Activated effector memory CD4-positive, alpha-beta T cell treated with Interleukin-2 at 50 U/mL for 16 hours (primary cell): ENCODE data around the gene SMAD7.

Experiments used
- DNase-seq: peaks from one replicate; pipeline ENCODE4 v3.0.0-alpha.2; 2020

Gene SMAD7

DNA sequence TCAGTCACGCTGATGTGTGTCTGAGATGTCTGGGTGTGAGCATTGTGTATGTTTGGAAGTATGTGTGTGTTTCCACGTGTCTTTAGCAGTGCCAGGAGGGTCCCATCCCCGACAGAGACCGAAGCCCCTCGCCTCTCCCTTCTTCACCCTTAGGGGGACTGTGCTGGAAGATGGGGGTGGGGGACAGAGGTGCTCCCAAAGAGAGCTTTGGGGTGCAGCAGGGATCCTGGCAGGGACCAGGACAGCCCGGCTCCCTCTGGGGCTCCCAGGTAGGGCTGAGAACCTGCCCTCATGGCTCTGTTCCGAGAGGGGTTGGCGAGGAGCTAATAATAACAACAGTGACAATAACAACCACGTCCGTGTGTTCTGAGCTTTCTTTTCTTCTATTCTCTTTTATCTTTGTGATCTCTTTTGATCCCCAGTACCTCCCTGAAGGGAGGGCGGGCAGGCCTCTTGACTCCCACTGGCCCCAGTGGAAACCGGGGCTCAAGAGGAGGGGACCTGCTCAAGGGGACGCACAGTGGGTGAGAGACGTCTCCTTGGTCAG is 57.6 kb downstream of the SMAD7 start:
- DNase-seq: no peak

GRCh38 chr18:48892146-48892855 is 58.5 kb downstream of the SMAD7 start:
- no peak for DNase-seq

- no peak for DNase-seq
These were observed 59.0 kb downstream of the SMAD7 start for GRCh38 chr18:48891721-48892120.

DNA sequence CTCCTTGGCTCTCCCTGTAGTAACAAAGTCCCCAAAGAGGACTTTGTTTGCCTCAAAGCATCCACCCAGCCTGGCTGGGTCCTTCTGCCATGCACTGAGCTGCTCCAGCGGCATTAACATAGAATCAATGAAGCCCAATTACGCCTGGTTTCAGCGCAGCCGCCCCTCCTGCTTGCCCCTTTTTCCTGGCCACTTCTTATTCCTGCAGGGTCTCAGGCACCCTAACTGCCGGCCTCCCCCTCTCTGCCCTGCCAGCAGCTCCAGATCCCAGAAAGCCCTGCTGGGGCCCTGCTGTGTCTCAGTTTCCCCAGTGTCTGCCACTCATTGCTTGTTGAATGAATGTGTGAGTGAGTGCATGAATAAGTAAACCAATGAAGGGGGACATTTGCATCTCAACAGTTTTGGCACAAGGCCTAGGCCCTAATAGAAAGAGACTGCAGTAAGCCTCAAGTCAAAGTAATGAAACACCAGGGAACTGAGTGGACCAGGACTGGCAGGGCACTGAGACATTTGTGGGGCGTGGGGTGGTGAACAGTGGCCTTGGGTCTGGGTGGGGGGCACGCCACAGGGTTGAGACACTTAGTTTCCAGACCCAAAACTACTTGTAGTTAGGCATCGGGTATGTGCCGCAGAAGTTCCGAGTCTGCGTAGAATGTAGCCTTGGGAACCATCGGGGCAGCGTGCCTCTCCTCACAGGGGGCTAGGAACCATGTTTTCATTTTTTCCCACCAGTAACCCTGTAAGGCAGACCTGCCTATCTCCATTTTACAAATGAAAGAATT is 60.6 kb downstream of the SMAD7 start:
- no peak for DNase-seq

DNA sequence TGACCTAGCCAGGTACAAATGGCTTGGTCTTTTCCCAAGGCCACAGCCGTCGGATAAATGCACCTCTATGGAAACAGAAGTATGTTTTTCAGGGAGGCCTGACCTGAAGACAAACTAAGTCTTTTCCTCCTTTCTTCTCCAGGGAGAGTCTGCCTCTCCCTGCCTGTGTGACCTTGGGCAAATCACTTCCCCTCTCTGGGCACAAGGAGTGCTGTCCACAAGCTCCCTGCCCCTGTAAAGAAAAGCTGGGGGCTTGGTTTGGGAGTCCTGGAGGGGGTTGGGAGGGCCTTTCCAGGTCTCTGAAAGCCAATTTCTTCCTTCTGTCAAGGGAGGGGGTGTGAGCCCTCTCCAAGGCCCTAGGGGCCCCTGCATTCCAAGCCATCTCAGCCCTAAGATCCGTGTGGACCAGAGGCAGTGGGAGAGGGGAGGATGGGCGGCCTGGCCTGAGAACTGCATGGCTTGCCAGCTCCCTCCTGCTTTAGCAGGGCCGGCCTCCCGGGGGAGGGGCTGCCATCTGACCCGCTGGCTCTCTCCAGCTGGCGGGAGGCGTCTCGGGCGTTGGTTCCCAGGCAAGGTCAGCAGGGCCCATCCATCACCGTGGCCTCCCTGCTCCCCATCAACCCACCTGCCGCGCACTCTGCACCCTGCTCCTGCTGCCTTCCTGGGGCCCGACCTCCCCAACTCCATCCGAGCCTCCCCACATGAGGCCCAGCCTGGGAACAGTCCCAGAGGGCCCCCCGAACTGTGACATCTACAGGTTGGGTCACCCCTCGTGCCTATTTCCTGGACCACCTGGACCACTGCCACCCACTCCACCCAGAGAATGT is 61.4 kb downstream of the SMAD7 start:
- DNase-seq: no peak

- DNase-seq: no peak
These were observed 62.0 kb downstream of the SMAD7 start for GRCh38 chr18:48888773-48889080.

DNA sequence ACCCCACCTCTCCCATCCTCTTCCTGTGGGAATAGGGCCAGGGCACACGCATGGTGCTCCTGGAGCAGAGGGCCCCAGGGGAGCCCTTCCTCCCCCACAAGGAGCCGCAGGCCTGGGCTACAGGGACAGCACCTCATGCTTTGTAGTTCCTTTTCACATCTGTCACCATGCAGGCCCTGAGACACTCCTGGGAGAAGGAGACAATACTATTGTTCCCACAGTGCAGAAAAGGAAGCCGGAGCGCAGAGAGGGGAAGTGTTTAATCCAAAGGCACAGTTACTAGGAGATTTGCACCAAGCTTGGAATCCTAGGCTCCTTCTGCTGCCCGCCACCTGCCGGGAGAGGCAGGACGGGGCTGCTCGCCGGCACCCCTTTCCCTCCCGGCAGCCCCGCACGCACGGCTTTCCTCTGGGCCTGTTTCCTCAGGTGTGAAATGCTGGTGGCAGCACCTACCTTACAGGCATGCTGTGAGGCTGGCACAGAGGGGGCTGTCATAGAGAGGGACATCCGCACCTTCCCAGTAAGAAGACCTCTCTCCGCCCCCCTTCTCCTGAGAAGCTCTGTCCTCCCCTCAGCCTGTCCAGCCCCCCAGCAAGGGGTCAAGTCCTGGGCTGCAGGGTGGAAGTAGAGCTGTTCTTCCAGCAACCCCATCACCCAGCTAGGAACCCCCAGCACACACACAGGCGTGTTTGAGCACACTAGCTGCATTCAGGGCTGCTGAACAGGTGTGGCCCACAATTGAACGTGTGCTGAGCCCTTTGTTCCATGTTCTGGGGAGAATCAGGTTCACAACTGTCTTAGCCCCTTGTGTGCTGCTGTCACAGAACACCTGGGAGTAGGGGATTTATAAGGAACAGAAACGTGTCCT is 62.6 kb downstream of the SMAD7 start:
- DNase-seq: no peak

GRCh38 chr18:48887294-48887904 is 63.4 kb downstream of the SMAD7 start:
- no peak for DNase-seq

DNA sequence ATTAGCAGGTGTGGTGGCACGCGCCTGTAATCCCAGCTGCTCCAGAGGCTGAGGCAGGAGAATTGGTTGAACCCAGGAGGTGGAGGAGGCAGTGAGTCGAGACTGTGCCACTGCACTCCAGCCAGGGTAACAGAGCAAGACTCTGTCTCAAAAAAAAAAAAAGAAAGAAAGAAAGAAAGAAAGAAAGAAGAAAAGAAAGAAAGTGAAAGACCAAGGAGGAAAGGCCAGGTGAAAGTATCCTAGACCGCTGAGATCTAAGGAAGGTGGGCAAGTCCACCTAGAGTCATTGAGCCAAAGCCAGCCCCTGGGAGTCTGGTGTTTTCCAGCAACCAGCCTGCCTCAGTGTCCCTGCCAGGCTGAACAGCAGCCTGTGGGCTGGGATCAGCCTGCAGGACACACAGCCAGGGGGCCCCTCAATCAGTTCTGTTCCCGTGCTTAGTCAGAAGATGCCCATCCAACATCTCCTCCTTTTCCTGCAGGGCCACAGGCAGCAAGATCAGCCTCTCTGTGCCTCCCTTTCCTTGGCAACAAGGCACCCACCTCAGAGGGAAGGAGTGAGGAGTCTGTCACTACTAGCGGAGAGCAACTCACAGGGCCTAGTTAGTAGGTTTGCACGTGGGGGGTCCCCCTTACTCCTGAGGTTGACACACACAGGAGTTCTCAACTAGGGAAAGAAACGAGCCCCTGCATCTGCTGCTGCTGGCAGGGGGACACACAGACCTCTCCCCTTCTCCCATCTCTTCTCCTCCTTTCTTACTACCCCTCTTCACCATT is 64.1 kb downstream of the SMAD7 start:
- DNase-seq: no peak

DNA sequence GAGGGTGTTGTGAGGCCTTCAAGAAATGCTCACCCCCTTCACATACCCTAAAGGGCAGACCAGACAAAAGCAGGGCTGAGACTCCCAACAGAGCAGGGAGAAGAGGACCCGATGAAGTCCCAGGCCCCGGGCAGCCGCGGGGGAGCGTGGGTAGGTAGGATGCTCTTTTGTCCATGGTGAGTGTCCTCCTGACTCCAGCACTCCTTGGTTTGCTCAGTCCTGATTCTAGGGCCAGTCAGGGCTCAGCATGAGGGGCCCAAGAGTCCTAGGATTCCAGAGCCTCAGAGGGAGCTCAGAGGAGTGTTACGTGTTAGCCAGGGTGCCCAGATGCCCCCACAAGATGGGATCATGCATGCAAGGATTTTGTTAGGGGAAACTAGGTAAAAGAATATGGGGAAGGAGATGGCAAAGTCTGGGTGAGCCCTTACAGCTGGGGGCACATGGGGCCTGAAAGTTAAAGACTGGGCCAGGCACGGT is 64.8 kb downstream of the SMAD7 start:
- no peak for DNase-seq

GRCh38 chr18:48885266-48885923 is 65.4 kb downstream of the SMAD7 start:
- DNase-seq: no peak

GRCh38 chr18:48884771-48885170 is 66.0 kb downstream of the SMAD7 start:
- DNase-seq: no peak

DNA sequence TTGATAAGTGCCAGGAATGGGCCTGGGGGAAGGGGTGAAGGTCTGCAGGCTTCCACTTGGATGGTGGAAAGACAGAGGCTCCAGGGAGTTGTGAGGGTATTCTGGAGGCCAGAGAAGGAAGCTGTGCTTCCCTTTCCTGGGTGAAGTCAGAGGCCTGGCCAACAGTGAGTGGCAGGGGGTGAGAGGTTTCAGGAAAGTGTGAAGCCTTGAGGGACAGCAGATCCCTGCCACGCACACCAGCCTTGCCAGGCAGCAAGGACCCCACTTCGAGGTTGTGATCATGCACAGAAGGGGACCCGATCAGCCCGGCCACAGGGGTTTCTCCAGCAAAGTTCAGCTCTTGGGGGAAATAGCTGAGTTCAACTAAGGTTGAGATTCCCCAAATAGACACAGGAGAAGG is 66.5 kb downstream of the SMAD7 start:
- DNase-seq: no peak

- no peak for DNase-seq
These were observed 68.4 kb downstream of the SMAD7 start for GRCh38 chr18:48882379-48882778.

DNA sequence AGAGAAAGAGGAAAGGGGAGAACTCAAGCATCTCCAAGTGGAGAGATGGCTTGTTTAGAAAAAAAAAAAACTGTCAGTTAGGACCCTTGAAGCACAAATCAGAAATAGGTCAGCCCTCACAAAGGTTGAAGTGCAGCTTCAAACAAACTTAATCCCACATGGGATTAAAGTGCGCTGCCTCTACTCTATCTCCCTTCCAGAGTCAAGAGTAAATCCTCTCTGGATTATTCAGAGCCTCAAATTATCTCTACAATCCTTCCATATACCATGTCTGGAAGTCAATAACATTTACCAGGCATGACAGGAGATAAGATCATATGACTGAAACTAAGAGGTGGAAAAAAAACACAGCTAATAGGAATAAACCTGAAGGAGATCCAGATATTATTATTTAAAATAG is 69.8 kb downstream of the SMAD7 start:
- DNase-seq: no peak

- no peak for DNase-seq
These were observed 71.7 kb downstream of the SMAD7 start for GRCh38 chr18:48879008-48879431.

DNA sequence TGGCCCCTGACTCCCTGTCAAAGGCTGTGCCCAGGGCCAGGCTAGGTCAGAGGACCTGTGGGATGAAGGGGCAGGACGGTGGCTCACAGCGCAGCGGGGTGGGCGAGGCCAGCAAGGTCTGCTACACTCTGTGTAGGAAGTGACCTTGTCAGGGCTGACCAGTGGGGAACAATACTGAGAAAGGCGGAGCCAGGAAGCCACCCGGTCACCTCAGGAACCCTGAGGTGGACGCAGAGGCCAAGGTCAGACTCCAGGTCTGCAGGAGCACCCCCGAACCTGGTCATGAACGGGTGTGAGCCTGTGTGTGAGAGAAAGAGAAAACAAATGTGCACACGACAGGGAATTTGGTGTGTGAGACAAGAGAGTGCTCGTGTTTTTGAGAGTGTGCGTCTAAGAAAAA is 72.3 kb downstream of the SMAD7 start:
- no peak for DNase-seq

DNA sequence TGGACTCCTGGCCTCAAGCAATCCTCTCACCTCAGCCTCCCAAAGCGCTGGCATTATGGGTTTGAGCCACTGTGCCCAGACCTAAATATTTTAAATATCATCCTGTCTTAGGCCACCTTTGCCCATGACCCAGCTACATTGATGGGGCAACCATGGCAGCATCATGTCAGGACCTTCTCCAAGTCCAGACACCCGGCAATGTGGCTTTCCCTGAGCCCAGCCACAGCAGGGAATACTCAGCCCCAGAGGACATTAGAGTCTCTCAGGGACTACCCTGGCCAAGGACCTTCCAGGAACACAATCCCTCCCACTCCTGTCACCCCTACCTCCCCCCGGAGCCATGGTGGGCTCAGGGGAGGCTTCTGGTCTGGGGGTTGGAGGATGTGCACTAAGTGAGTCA is 72.8 kb downstream of the SMAD7 start:
- no peak for DNase-seq

GRCh38 chr18:48876590-48876989 is 74.2 kb downstream of the SMAD7 start:
- no peak for DNase-seq

DNA sequence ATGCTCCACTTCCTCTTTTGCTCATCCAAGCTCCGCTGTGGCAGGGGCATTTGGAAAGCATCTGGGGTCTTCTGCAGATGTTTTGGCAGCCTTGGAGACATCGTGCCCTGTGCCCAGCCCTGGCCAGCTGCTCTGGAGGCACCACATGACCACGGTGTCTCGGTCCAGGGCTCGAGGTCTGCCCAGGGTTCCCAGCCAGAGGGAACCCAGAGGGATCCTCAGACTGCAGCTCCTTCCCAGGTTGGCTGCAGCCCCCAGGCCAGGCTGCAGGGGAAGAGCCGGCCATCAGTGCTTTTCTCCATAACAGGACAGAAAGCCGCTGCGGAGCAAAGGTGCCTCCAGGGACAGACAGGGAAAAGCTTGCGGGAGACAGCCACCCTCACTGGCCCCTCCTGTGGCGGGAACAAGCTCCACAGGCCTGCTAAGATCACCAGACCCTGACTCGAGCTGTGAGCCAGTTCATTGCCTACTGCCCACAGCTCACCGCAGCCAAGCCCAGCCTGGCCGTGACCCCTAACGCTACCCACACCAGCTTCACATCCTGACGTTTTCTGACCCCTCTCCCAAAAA is 74.7 kb downstream of the SMAD7 start:
- no peak for DNase-seq
